HepG2 (cell line): ENCODE measurements around the gene CUEDC2. TPM values are rescaled to one million over a fixed set of nuclear protein-coding genes. Genes with fewer than 3 reads are reported as not detected.

ENCODE experiments used
- ATAC-seq: fragments of 200-7000 bp; cut with Tn5 transposase; 3 replicates; pipeline ENCODE4 v1.9.1; 2020; ENCODE audit warnings: mild to moderate bottlenecking, moderate library complexity
- BruUV-seq: library from RNA; stranded (reverse); fragments of 400-500 nt; replicated peaks from 2 replicates; lab custom pipeline; 2021; lab: Mats Ljungman, UMichigan
- CTCF ChIA-PET: fragments of 300-600 bp; formaldehyde crosslinking; extraction: SDS; loops from one replicate; lab custom pipeline; 2021; ENCODE audit warnings: low total read pairs, inconsistent platforms, low intra/inter-chr PET ratio; lab: Yijun Ruan, JAX
- POLR2A ChIA-PET: fragments of 350-600 bp; sonication (Branson Sonifier 250); formaldehyde crosslinking; loops from one replicate; lab custom pipeline; 2020; ENCODE audit warnings: antibody characterized with exemption, inconsistent platforms; lab: Yijun Ruan, JAX
- DNase-seq: peaks from one replicate; pipeline ENCODE4 v3.0.0-alpha.2; 2015; ENCODE audit warnings: low spot score
- FAIRE-seq: peaks from 3 replicates; lab custom pipeline; 2011; peaks lifted over from hg19 to GRCh38; lab: Jason Lieb, UNC
- H2AFZ ChIP-seq: one replicate; pipeline ENCODE4 v1.6.1; 2011; ENCODE audit warnings: low read length, inconsistent platforms
- H3K27ac ChIP-seq: fragments of 300-600 bp; 3 replicates; pipeline ENCODE4 v1.8.0; 2011; ENCODE audit warnings: mixed run types, mild to moderate bottlenecking, mixed read lengths, low read length, inconsistent platforms; ENCODE audit not compliant: insufficient read depth; ENCODE audit errors: extremely low read length
- H3K27me3 ChIP-seq, 2 experiments: fragments of 200-600 bp in 1 of 2; 2 replicates in 1 of 2; 3 replicates in 1 of 2; pipeline versions ENCODE4 v1.6.0 to v1.8.0; 2011; ENCODE audit warnings: low read length in 2 of 2, mild to moderate bottlenecking in 2 of 2, moderate library complexity in 2 of 2, inconsistent platforms in 1 of 2; ENCODE audit not compliant: insufficient read depth in 2 of 2, control insufficient read depth in 1 of 2
- H3K36me3 ChIP-seq, 2 experiments: fragments of 200-600 bp in 1 of 2; replicated peaks in 1 of 2; 2 replicates in 1 of 2; 3 replicates in 1 of 2; pipeline versions ENCODE4 v1.5.1 to v1.8.0; 2011; ENCODE audit warnings: low read length in 2 of 2, inconsistent platforms in 1 of 2; ENCODE audit not compliant: insufficient read depth in 2 of 2, control insufficient read depth in 1 of 2
- H3K4me1 ChIP-seq: 2 replicates; pipeline ENCODE4 v1.5.1; 2012; ENCODE audit warnings: low read length, inconsistent platforms; ENCODE audit not compliant: insufficient read depth
- H3K4me2 ChIP-seq: 2 replicates; pipeline ENCODE4 v1.6.0; 2011; ENCODE audit warnings: low read depth, low read length, inconsistent platforms
- H3K4me3 ChIP-seq, 3 experiments: fragments of 200-600 bp in 1 of 3; sonication (generic), shearing (Covaris generic) in 1 of 3; replicated peaks in 1 of 3; 2 replicates each; pipeline ENCODE4 v1.5.1; 2011 to 2016; ENCODE audit warnings: low read length in 3 of 3, inconsistent platforms in 2 of 3, low read depth in 2 of 3, mild to moderate bottlenecking in 2 of 3, control low read depth in 1 of 3, mixed read lengths in 1 of 3; ENCODE audit not compliant: insufficient read depth in 1 of 3
- H3K79me2 ChIP-seq: one replicate; pipeline ENCODE4 v1.6.1; 2011; ENCODE audit warnings: low read length, inconsistent platforms; ENCODE audit not compliant: insufficient read depth
- H3K9ac ChIP-seq: 2 replicates; pipeline ENCODE4 v1.6.0; 2011; ENCODE audit warnings: mild to moderate bottlenecking, low read depth, low read length, inconsistent platforms; ENCODE audit not compliant: insufficient read depth
- H3K9me3 ChIP-seq: 2 replicates; pipeline ENCODE4 v1.5.1; 2012; ENCODE audit warnings: mild to moderate bottlenecking, low read length
- H4K20me1 ChIP-seq: 2 replicates; pipeline ENCODE4 v1.6.0; 2011; ENCODE audit warnings: inconsistent platforms, mild to moderate bottlenecking, low read length, moderate library complexity; ENCODE audit not compliant: insufficient read depth
- CEBPB ChIP-seq: IDR thresholded peaks from 2 replicates; pipeline ENCODE4 v1.6.1; 2011; ENCODE audit warnings: low read depth, low read length, improper control_type of control experiment, borderline replicate concordance
- DMAP1 ChIP-seq: IDR thresholded peaks from 2 replicates; pipeline ENCODE4 v1.6.1; 2016
- IRX3 ChIP-seq: sonication (generic); formaldehyde crosslinking; IDR thresholded peaks from 2 replicates; pipeline ENCODE4 v1.8.1; 2023; ENCODE audit warnings: mild to moderate bottlenecking, low read depth, missing genetic modification reagents, borderline replicate concordance
- JARID2 ChIP-seq: sonication (generic); formaldehyde crosslinking; IDR thresholded peaks from 2 replicates; pipeline ENCODE4 v1.8.1; 2023; ENCODE audit warnings: missing genetic modification reagents, inconsistent platforms; ENCODE audit not compliant: insufficient replicate concordance
- PBX2 ChIP-seq: IDR thresholded peaks from 2 replicates; pipeline ENCODE4 v1.6.1; 2016; ENCODE audit warnings: control low read depth
- ZNF142 ChIP-seq: sonication (generic); formaldehyde crosslinking; IDR thresholded peaks from 2 replicates; pipeline ENCODE4 v1.4.0; 2020; ENCODE audit warnings: missing genetic modification reagents
- ZNF432 ChIP-seq: sonication (generic); formaldehyde crosslinking; IDR thresholded peaks from 2 replicates; pipeline ENCODE4 v1.5.0; 2020; ENCODE audit warnings: missing genetic modification reagents, mild to moderate bottlenecking, borderline replicate concordance
- WGBS: methylation state at CpG from one replicate; pipeline ENCODE4 v1.1.6; 2017; ENCODE audit warnings: low lambda C conversion rate; 5-methylcytosine and 5-hydroxymethylcytosine counted together
- in situ Hi-C: cut with HindIII; loops from 2 replicates; pipeline ENCODE4 v1.10.0; 2017; ENCODE audit warnings: low pct_unique_long_range_greater_than_20kb; ENCODE audit not compliant: extremely low pct_ligation_motif_present
- intact Hi-C: fragments of 100-400 bp; cut with micrococcal nuclease; formaldehyde crosslinking; loops from one replicate; pipeline ENCODE4 v1.10.0; 2022; ENCODE audit not compliant: unreplicated experiment
- polyA plus RNA-seq, 8 experiments: library from polyadenylated mRNA; depleted of rRNA in 3 of 8; stranded (reverse) in 7 of 8; unstranded in 1 of 8; fragments of >200 nt; fragmentation: Illumina TruSeq in 4 of 8; extraction: Trizol in 4 of 8; gene quantifications; 2 replicates each; pipeline versions ENCODE4 v1.2.1 to v1.2.3, GENCODE V29; 2011 to 2016; ENCODE audit warnings: low read depth in 4 of 8, missing spikeins in 1 of 8, mixed read lengths in 1 of 8; ENCODE audit not compliant: insufficient read depth in 1 of 8
- total RNA-seq, 5 experiments: library from RNA; depleted of rRNA; stranded (reverse); fragments of >200 nt; fragmentation: Illumina TruSeq; extraction: Trizol; gene quantifications; 2 replicates each; pipeline ENCODE4 v1.2.3, GENCODE V29; 2016; ENCODE audit warnings: low read depth in 1 of 5

Gene CUEDC2
- total and polyA plus RNA-seq, 2 of the 13 experiments (the other 11 are each of a cell fraction or from before 2014, with no cell fraction given) = 13.1 to 18.4 TPM

GRCh38 chr10:102398172-102399020 is 34.0 kb downstream of the CUEDC2 start (continued):
- TF ChIP-seq IRX3 (CRISPR knock-in tag) (no peak), DMAP1 (CRISPR knock-in tag) (no peak), PBX2 (CRISPR knock-in tag) (no peak), JARID2 (no peak), ZNF432 (no peak)

- CTCF ChIA-PET = no interaction called here
- intact Hi-C loops = loop anchor here (2.0 kb wide), 1 partner anchor 167 kb away; no protein-coding TSS in a partner anchor
- POLR2A ChIA-PET = interaction anchor here (2.6 kb wide), 2 partner anchors 24 to 34 kb away, joined by 9 to 10 read pairs; partner anchors contain the start of genes CUEDC2 and FBXL15
- FAIRE-seq = no peak
- Histone ChIP-seq H3K27me3 (peaks cover 0 to 7% of the 10 kb centered on the region in 2 experiments; a peak in 2 of 5 replicates), H3K4me3 (no peak overlapping the region), H4K20me1 (no peaks in the 10 kb centered on the region), H3K4me1 (peaks cover 37% of the 10 kb centered on the region), H3K79me2 (peaks cover 3% of the 10 kb centered on the region), H3K4me2 (no peak overlapping the region), H2AFZ (no peak overlapping the region), H3K27ac (no peak overlapping the region), H3K9ac (no peak overlapping the region), H3K9me3 (no peaks in the 10 kb centered on the region), H3K36me3 (peaks cover 0 to 4% of the 10 kb centered on the region in 2 experiments; a peak in 1 of 5 replicates)
- TF ChIP-seq ZNF142 (CRISPR knock-in tag) = no peak
- peak; percentile 37; the same call in 1 of the 2 replicates for TF ChIP-seq CEBPB
- no peak for ATAC-seq
- no TSS peak for BruUV-seq
- no peak for DNase-seq
- in situ Hi-C loops = no loop called here
- 97% methylated on average over 14 of the region's 14 CpGs for WGBS
Measured at GRCh38 chr10:102397222-102398171, 34.9 kb downstream of the CUEDC2 start.
